H1 (cell line): ENCODE results near the gene NTPCR. TPM values are rescaled to one million over a fixed set of nuclear protein-coding genes. Genes with fewer than 3 reads are reported as not detected.

Source experiments
- CTCF ChIA-PET: fragments of 300-600 bp; sonication (Branson Sonifier 250); formaldehyde crosslinking; loops from one replicate; lab custom pipeline; 2021; ENCODE audit not compliant: partially characterized antibody; lab: Charles Lee
- POLR2A ChIA-PET: fragments of 300-600 bp; sonication (Branson Sonifier 250); formaldehyde crosslinking; loops from one replicate; lab custom pipeline; 2021; ENCODE audit warnings: inconsistent platforms; ENCODE audit not compliant: partially characterized antibody; lab: Charles Lee
- DNase-seq, 2 experiments: peaks; one replicate each; pipeline versions ENCODE4 v3.0.0 to v3.0.0-alpha.2; 2010 to 2022; ENCODE audit warnings: low spot score in 2 of 2, low read depth in 1 of 2, mixed read lengths in 1 of 2
- FAIRE-seq: peaks from 2 replicates; lab custom pipeline; 2011; peaks lifted over from hg19 to GRCh38; lab: Jason Lieb, UNC
- H2AFZ ChIP-seq: 2 replicates; pipeline ENCODE4 v1.8.1; 2012; ENCODE audit warnings: low read length, inconsistent platforms
- H2AK5ac ChIP-seq: 2 replicates; pipeline ENCODE4 v1.6.1; 2013; ENCODE audit warnings: low read depth, low read length
- H2BK120ac ChIP-seq: replicated peaks from 2 replicates; pipeline ENCODE3; 2013; ENCODE audit warnings: low read depth, low read length, inconsistent platforms
- H2BK12ac ChIP-seq: 2 replicates; pipeline ENCODE4 v1.6.1; 2013; ENCODE audit warnings: low read depth, low read length
- H2BK15ac ChIP-seq: 2 replicates; pipeline ENCODE4 v1.6.1; 2013; ENCODE audit warnings: low read length
- H2BK20ac ChIP-seq: 2 replicates; pipeline ENCODE4 v1.6.1; 2013; ENCODE audit warnings: low read length
- H2BK5ac ChIP-seq: 2 replicates; pipeline ENCODE4 v1.6.1; 2013; ENCODE audit warnings: low read depth, low read length
- H3K14ac ChIP-seq: 2 replicates; pipeline ENCODE4 v1.6.1; 2013; ENCODE audit warnings: inconsistent platforms; ENCODE audit not compliant: insufficient read length
- H3K18ac ChIP-seq: 2 replicates; pipeline ENCODE4 v1.6.1; 2013; ENCODE audit warnings: low read length; ENCODE audit errors: extremely low read depth
- H3K23ac ChIP-seq: 2 replicates; pipeline ENCODE4 v1.6.1; 2013; ENCODE audit warnings: inconsistent platforms; ENCODE audit not compliant: insufficient read length
- H3K23me2 ChIP-seq: 2 replicates; pipeline ENCODE4 v1.6.1; 2013; ENCODE audit warnings: low read depth, low read length
- H3K27ac ChIP-seq: 2 replicates; pipeline ENCODE4 v1.6.1; 2011; ENCODE audit warnings: low read depth, low read length, inconsistent platforms
- H3K27me3 ChIP-seq, 4 experiments: replicated peaks in 1 of 4; 1 replicate in 1 of 4; 2 replicates in 3 of 4; pipeline versions ENCODE4 v1.6.1 to v1.8.1; 2011 to 2013; ENCODE audit warnings: low read length in 3 of 4, mild to moderate bottlenecking in 3 of 4, inconsistent platforms in 2 of 4, mixed read lengths in 2 of 4, moderate library complexity in 1 of 4; ENCODE audit not compliant: control insufficient read depth in 3 of 4, insufficient read depth in 3 of 4; ENCODE audit errors: extremely low read depth in 1 of 4
- H3K36me3 ChIP-seq, 4 experiments: 2 replicates each; pipeline versions ENCODE4 v1.6.1 to v1.8.1; 2011 to 2013; ENCODE audit warnings: mild to moderate bottlenecking in 4 of 4, low read length in 3 of 4, moderate library complexity in 2 of 4, control low read depth in 1 of 4, inconsistent platforms in 1 of 4; ENCODE audit not compliant: insufficient read depth in 4 of 4, control insufficient read depth in 2 of 4
- H3K4ac ChIP-seq: replicated peaks from 2 replicates; pipeline ENCODE3; 2013; ENCODE audit warnings: low read length, low read depth, mixed read lengths, inconsistent platforms; ENCODE audit not compliant: insufficient read length
- H3K4me1 ChIP-seq, 4 experiments: replicated peaks in 1 of 4; 1 replicate in 1 of 4; 2 replicates in 3 of 4; pipeline versions ENCODE4 v1.6.1 to v1.8.1; 2011 to 2013; ENCODE audit warnings: low read length in 3 of 4, inconsistent platforms in 2 of 4, mixed read lengths in 1 of 4; ENCODE audit not compliant: insufficient read depth in 4 of 4, control insufficient read depth in 3 of 4
- H3K4me2 ChIP-seq, 2 experiments: 2 replicates each; pipeline versions ENCODE4 v1.6.1 to v1.8.1; 2011 to 2013; ENCODE audit warnings: low read depth in 2 of 2, low read length in 2 of 2, control low read depth in 1 of 2, inconsistent platforms in 1 of 2, mild to moderate bottlenecking in 1 of 2; ENCODE audit not compliant: insufficient read depth in 1 of 2
- H3K4me3 ChIP-seq, 4 experiments: fragments of 200-600, 300-600 bp in 1 of 4; sonication (generic), shearing (Covaris generic), sonication (Bioruptor Twin) in 1 of 4; 2 replicates each; pipeline versions ENCODE4 v1.5.1 to v1.8.1; 2011 to 2016; ENCODE audit warnings: low read length in 4 of 4, low read depth in 3 of 4, control low read depth in 2 of 4, inconsistent platforms in 2 of 4, mild to moderate bottlenecking in 2 of 4, mixed read lengths in 1 of 4, moderate library complexity in 1 of 4; ENCODE audit not compliant: insufficient read depth in 2 of 4; ENCODE audit errors: extremely low read depth in 1 of 4
- H3K56ac ChIP-seq: replicated peaks from 2 replicates; pipeline ENCODE3; 2013; ENCODE audit warnings: low read depth, mild to moderate bottlenecking, mixed read lengths, low read length, inconsistent platforms; ENCODE audit not compliant: insufficient read length
- H3K79me1 ChIP-seq: 2 replicates; pipeline ENCODE4 v1.6.1; 2013; ENCODE audit warnings: low read depth, low read length, control low read depth
- H3K79me2 ChIP-seq, 2 experiments: 2 replicates each; pipeline versions ENCODE4 v1.6.1 to v1.8.1; 2012 to 2013; ENCODE audit warnings: low read length in 2 of 2, mild to moderate bottlenecking in 2 of 2, inconsistent platforms in 1 of 2; ENCODE audit not compliant: insufficient read depth in 2 of 2, control insufficient read depth in 1 of 2
- H3K9ac ChIP-seq, 4 experiments: replicated peaks in 1 of 4; 1 replicate in 1 of 4; 2 replicates in 3 of 4; pipeline versions ENCODE4 v1.6.1 to v1.8.1; 2011 to 2013; ENCODE audit warnings: low read depth in 3 of 4, low read length in 3 of 4, control low read depth in 2 of 4, mild to moderate bottlenecking in 2 of 4, moderate library complexity in 2 of 4, inconsistent platforms in 1 of 4; ENCODE audit errors: extremely low read depth in 1 of 4
- H3K9me3 ChIP-seq, 2 experiments: 2 replicates each; pipeline versions ENCODE4 v1.6.1 to v1.8.1; 2012 to 2013; ENCODE audit warnings: mild to moderate bottlenecking in 2 of 2, moderate library complexity in 2 of 2, control low read depth in 1 of 2, inconsistent platforms in 1 of 2, low read depth in 1 of 2, low read length in 1 of 2, mixed read lengths in 1 of 2; ENCODE audit not compliant: insufficient read depth in 2 of 2
- H4K20me1 ChIP-seq, 2 experiments: replicated peaks in 1 of 2; 2 replicates each; pipeline versions ENCODE3 to v1.8.1; 2011 to 2013; ENCODE audit warnings: inconsistent platforms in 2 of 2, low read length in 2 of 2, mild to moderate bottlenecking in 1 of 2; ENCODE audit not compliant: insufficient read depth in 2 of 2, control insufficient read depth in 1 of 2
- H4K5ac ChIP-seq: 2 replicates; pipeline ENCODE4 v1.6.1; 2013; ENCODE audit warnings: low read length, low read depth, mixed read lengths, inconsistent platforms; ENCODE audit not compliant: insufficient read length
- H4K8ac ChIP-seq: 2 replicates; pipeline ENCODE4 v1.8.0; 2013; ENCODE audit warnings: mild to moderate bottlenecking, moderate library complexity, low read length, inconsistent platforms; ENCODE audit not compliant: insufficient read depth; ENCODE audit errors: extremely low read depth
- H4K91ac ChIP-seq: replicated peaks from 2 replicates; pipeline ENCODE3; 2013; ENCODE audit warnings: low read length, mixed read lengths, inconsistent platforms; ENCODE audit not compliant: insufficient read length
- BACH1 ChIP-seq: IDR thresholded peaks from 2 replicates; pipeline ENCODE4 v1.6.1; 2012; ENCODE audit warnings: low read length, improper control_type of control experiment
- GABPA ChIP-seq: IDR thresholded peaks from 2 replicates; pipeline ENCODE4 v1.6.1; 2011; ENCODE audit warnings: mild to moderate bottlenecking, low read length, moderate library complexity, borderline replicate concordance; ENCODE audit not compliant: insufficient read depth
- JUN ChIP-seq: IDR thresholded peaks from 2 replicates; pipeline ENCODE4 v1.6.1; 2011; ENCODE audit warnings: low read depth, mild to moderate bottlenecking, improper control_type of control experiment, low read length
- KDM1A ChIP-seq: fragments of 200-600, 300-600 bp; sonication (generic); IDR thresholded peaks from 2 replicates; pipeline ENCODE4 v1.7.1; 2016; ENCODE audit warnings: mild to moderate bottlenecking, low read length, borderline replicate concordance
- POLR2A ChIP-seq, 2 experiments: IDR thresholded peaks; 1 replicate in 1 of 2; 2 replicates in 1 of 2; pipeline ENCODE4 v1.6.1; 2011; ENCODE audit warnings: low read depth in 2 of 2, low read length in 2 of 2, mild to moderate bottlenecking in 2 of 2; ENCODE audit errors: control extremely low read depth in 1 of 2
- RNF2 ChIP-seq: fragments of 200-900, 300-1000 bp; sonication (generic); IDR thresholded peaks from 2 replicates; pipeline ENCODE4 v1.7.1; 2016; ENCODE audit warnings: borderline replicate concordance, low read depth, mild to moderate bottlenecking, antibody characterized with exemption, low read length; ENCODE audit not compliant: poor library complexity, severe bottlenecking; ENCODE audit errors: missing control alignments
- SP2 ChIP-seq: IDR thresholded peaks from 2 replicates; pipeline ENCODE4 v1.6.1; 2012; ENCODE audit warnings: mild to moderate bottlenecking, low read length, inconsistent platforms
- SRF ChIP-seq: IDR thresholded peaks from 2 replicates; pipeline ENCODE4 v1.6.1; 2011; ENCODE audit warnings: mild to moderate bottlenecking, low read depth, low read length, moderate library complexity
- YY1 ChIP-seq: IDR thresholded peaks from 2 replicates; pipeline ENCODE4 v1.6.1; 2011; ENCODE audit warnings: low read depth, mild to moderate bottlenecking, low read length
- WGBS, 2 experiments: shearing (Covaris generic) in 1 of 2; methylation state at CpG; one replicate each; pipeline versions ENCODE4 v1.1.6 to v1.1.7; 2013 to 2015; ENCODE audit warnings: low lambda C conversion rate in 2 of 2, mixed read lengths in 2 of 2, inconsistent platforms in 1 of 2, low coverage in 1 of 2, missing lambda C conversion rate in 1 of 2; ENCODE audit not compliant: insufficient replicate concordance in 2 of 2, insufficient coverage in 1 of 2, insufficient read length in 1 of 2; ENCODE audit errors: extremely low coverage in 1 of 2, missing lambda C conversion rate in 1 of 2; 5-methylcytosine and 5-hydroxymethylcytosine counted together
- polyA plus RNA-seq, 7 experiments: library from polyadenylated mRNA; depleted of rRNA in 3 of 7; stranded (reverse) in 5 of 7; unstranded in 2 of 7; fragments of >200 nt in 5 of 7; fragments of 200-250 nt in 2 of 7; gene quantifications; 1 replicate in 5 of 7; 2 replicates in 1 of 7; 4 replicates in 1 of 7; pipeline versions ENCODE4 v1.2.1 to v1.2.3, GENCODE V29; 2011 to 2013; ENCODE audit warnings: missing spikeins in 2 of 7, mixed read lengths in 2 of 7
- total RNA-seq: library from RNA; stranded (reverse); fragmentation: NEBNext Ultra II Directional; extraction: Animal tissue kit (Norgen Biotek cat#: 25700); gene quantifications from 2 replicates; pipeline ENCODE4 v1.2.1, GENCODE V29; 2021
- TF ChIP-seq, protein P1 (sequence below): IDR thresholded peaks from 2 replicates; pipeline ENCODE4 v1.6.1; 2012; ENCODE audit warnings: inconsistent platforms
- TF ChIP-seq, protein P2 (sequence below): IDR thresholded peaks from 2 replicates; pipeline ENCODE4 v1.6.1; 2012; ENCODE audit warnings: low read length, inconsistent platforms

The NTPCR gene
- total and polyA plus RNA-seq, 2 of the 8 experiments (the other 6 are each of a cell fraction or from before 2014, with no cell fraction given), result 22.6 to 73.1 TPM

DNA sequence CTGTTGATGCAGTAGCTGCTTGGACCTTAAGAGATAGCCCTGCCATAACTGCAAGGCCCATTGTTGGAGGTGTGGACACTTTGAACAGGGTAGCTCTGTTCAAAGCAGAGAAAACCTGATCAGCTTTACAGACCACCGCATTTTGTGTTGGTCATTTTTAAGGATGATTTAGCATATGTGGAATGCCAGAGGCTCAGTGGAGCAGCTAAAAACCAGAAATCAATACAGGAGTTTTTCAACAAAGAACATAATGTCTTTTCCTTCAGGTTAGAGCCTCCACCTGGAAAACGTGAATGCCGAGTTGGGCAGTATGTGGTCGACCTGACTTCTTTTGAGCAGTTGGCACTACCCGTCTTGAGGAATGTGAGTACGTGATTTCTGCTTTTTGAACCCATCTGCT lies 5.7 kb downstream of the NTPCR start:
- no peak for FAIRE-seq
- Histone ChIP-seq H3K79me2 (peaks cover 5 to 68% of the 10 kb centered on the region in 2 experiments; a peak in 3 of 4 replicates), H4K8ac (no peak overlapping the region)
- TF ChIP-seq SRF (no peak), RNF2 (no peak), SP2 (no peak), POLR2A (IDR thresholded peaks at IDR 0.05; ENCODE audit: control extremely low read depth in 1 of 2, low read depth in 2 of 2, low read length in 2 of 2) (no peak), JUN (no peak), GABPA (no peak), BACH1 (no peak), YY1 (no peak), KDM1A (no peak)
- TF ChIP-seq, protein P1, sequence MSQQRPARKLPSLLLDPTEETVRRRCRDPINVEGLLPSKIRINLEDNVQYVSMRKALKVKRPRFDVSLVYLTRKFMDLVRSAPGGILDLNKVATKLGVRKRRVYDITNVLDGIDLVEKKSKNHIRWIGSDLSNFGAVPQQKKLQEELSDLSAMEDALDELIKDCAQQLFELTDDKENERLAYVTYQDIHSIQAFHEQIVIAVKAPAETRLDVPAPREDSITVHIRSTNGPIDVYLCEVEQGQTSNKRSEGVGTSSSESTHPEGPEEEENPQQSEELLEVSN, result no peak
- TF ChIP-seq, protein P2, sequence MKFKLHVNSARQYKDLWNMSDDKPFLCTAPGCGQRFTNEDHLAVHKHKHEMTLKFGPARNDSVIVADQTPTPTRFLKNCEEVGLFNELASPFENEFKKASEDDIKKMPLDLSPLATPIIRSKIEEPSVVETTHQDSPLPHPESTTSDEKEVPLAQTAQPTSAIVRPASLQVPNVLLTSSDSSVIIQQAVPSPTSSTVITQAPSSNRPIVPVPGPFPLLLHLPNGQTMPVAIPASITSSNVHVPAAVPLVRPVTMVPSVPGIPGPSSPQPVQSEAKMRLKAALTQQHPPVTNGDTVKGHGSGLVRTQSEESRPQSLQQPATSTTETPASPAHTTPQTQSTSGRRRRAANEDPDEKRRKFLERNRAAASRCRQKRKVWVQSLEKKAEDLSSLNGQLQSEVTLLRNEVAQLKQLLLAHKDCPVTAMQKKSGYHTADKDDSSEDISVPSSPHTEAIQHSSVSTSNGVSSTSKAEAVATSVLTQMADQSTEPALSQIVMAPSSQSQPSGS, result no peak

More for the DNA sequence above, 5.7 kb downstream of the NTPCR start:
- no peak overlapping the region for H4K5ac ChIP-seq
- no peak overlapping the region for H3K27ac ChIP-seq
- H3K36me3 ChIP-seq, result peaks cover 6 to 41% (median 21%) of the 10 kb centered on the region in 4 experiments; a peak in 6 of 8 replicates
- no peak overlapping the region for H3K9ac ChIP-seq
- peaks cover 0 to 5% of the 10 kb centered on the region in 2 experiments; a peak in 1 of 4 replicates for H3K9me3 ChIP-seq
- no peak overlapping the region for H2AK5ac ChIP-seq
- H3K56ac ChIP-seq, result no peak overlapping the region
- no peak overlapping the region for H2AFZ ChIP-seq
- no peak overlapping the region for H2BK120ac ChIP-seq
- H3K23me2 ChIP-seq, result peaks cover 3% of the 10 kb centered on the region
- H3K4me3 ChIP-seq, result no peak overlapping the region
- ChIA-PET CTCF (interaction anchor here (0.8 to 2.0 kb wide), 3 partner anchors 13 to 22 kb away, joined by 3 to 5 read pairs (median 3); no protein-coding TSS in a partner anchor), POLR2A (no interaction called here)
- H3K27me3 ChIP-seq, result no peaks in the 10 kb centered on the region
- H3K18ac ChIP-seq, result no peak overlapping the region
- H4K20me1 ChIP-seq, result peaks cover 2 to 3% of the 10 kb centered on the region in 2 experiments
- no peak overlapping the region for H3K4ac ChIP-seq
- no peak overlapping the region for H2BK12ac ChIP-seq
- H3K79me1 ChIP-seq, result no peaks in the 10 kb centered on the region; the same call in 1 of the 2 replicates
- peaks cover 2 to 15% (median 5%) of the 10 kb centered on the region in 4 experiments; a peak in 5 of 7 replicates for H3K4me1 ChIP-seq
- no peak overlapping the region for H3K14ac ChIP-seq
- no peak overlapping the region for H2BK5ac ChIP-seq
- no peak overlapping the region for H3K23ac ChIP-seq
- H4K91ac ChIP-seq, result no peak overlapping the region
- no peak overlapping the region for H2BK15ac ChIP-seq
- no peak overlapping the region for H2BK20ac ChIP-seq
- no peak for DNase-seq
- no peak overlapping the region for H3K4me2 ChIP-seq
- 96% methylated on average over 6 of the region's 6 CpGs; no CpG with 5 or more reads in 1 of the 2 experiments for WGBS, 2 experiments
